Nephron (organoid): Measurements from ENCODE around the gene RBM23.

ENCODE experiments used
- H3K27ac Mint-ChIP-seq, 3 experiments: 2 replicates each; pipeline ENCODE4 v1.8.0; 2020; ENCODE audit warnings: mixed read lengths in 3 of 3, mild to moderate bottlenecking in 2 of 3, moderate library complexity in 1 of 3
- H3K27me3 Mint-ChIP-seq: 2 replicates; pipeline ENCODE4 v1.8.0; 2021; ENCODE audit warnings: low read depth, mild to moderate bottlenecking, moderate library complexity, mixed read lengths
- H3K36me3 Mint-ChIP-seq: 2 replicates; pipeline ENCODE4 v1.8.0; 2020; ENCODE audit warnings: low read depth, mixed read lengths
- H3K4me1 Mint-ChIP-seq: 2 replicates; pipeline ENCODE4 v1.8.0; 2020; ENCODE audit warnings: mixed read lengths
- H3K4me3 Mint-ChIP-seq, 3 experiments: 2 replicates each; pipeline ENCODE4 v1.8.0; 2020; ENCODE audit warnings: mild to moderate bottlenecking in 3 of 3, mixed read lengths in 3 of 3, moderate library complexity in 2 of 3
- H3K9me3 Mint-ChIP-seq: 2 replicates; pipeline ENCODE4 v1.8.0; 2020; ENCODE audit warnings: mixed read lengths
- CTCF ChIP-seq, 3 experiments: fragments of 200-600 bp; sonication (generic); IDR thresholded peaks; one replicate each; pipeline ENCODE4 v1.5.0; 2021; ENCODE audit warnings: antibody characterized with exemption in 3 of 3; ENCODE audit not compliant: unreplicated experiment in 3 of 3

The RBM23 gene

GRCh38 chr14:22896356-22896755, 22.6 kb downstream of the RBM23 start:
- no peaks in the 10 kb centered on the region for H3K4me1 Mint-ChIP-seq
- no peak overlapping the region for H3K27ac Mint-ChIP-seq
- peaks cover 23% of the 10 kb centered on the region for H3K36me3 Mint-ChIP-seq
- no peaks in the 10 kb centered on the region for H3K27me3 Mint-ChIP-seq
- no peak overlapping the region for H3K4me3 Mint-ChIP-seq
- no peak for TF ChIP-seq CTCF (IDR thresholded peaks at IDR 0.05; ENCODE audit: unreplicated experiment in 3 of 3)
- no peaks in the 10 kb centered on the region for H3K9me3 Mint-ChIP-seq

- Mint-ChIP-seq H3K4me1 (no peaks in the 10 kb centered on the region), H3K27ac (no peak overlapping the region), H3K36me3 (peaks cover 14% of the 10 kb centered on the region), H3K27me3 (no peaks in the 10 kb centered on the region), H3K9me3 (no peaks in the 10 kb centered on the region), H3K4me3 (no peak overlapping the region)
- no peak for TF ChIP-seq CTCF (IDR thresholded peaks at IDR 0.05; ENCODE audit: unreplicated experiment in 3 of 3)
Measured at GRCh38 chr14:22895402-22895801, 23.5 kb downstream of the RBM23 start.

- H3K27ac Mint-ChIP-seq = no peak overlapping the region
- no peaks in the 10 kb centered on the region for H3K9me3 Mint-ChIP-seq
- no peaks in the 10 kb centered on the region for H3K27me3 Mint-ChIP-seq
- no peaks in the 10 kb centered on the region for H3K4me1 Mint-ChIP-seq
- no peak for TF ChIP-seq CTCF (IDR thresholded peaks at IDR 0.05; ENCODE audit: unreplicated experiment in 3 of 3)
- H3K4me3 Mint-ChIP-seq = no peak overlapping the region
- H3K36me3 Mint-ChIP-seq = peaks cover 11% of the 10 kb centered on the region
Measured at GRCh38 chr14:22893706-22894105, 25.2 kb downstream of the RBM23 start.

GRCh38 chr14:22892488-22892887, 26.5 kb downstream of the RBM23 start:
- Mint-ChIP-seq H3K36me3 (peaks cover 4% of the 10 kb centered on the region), H3K27me3 (no peaks in the 10 kb centered on the region), H3K4me1 (peaks cover 7% of the 10 kb centered on the region), H3K9me3 (no peaks in the 10 kb centered on the region), H3K27ac (no peak overlapping the region), H3K4me3 (no peak overlapping the region)
- no peak for TF ChIP-seq CTCF (IDR thresholded peaks at IDR 0.05; ENCODE audit: unreplicated experiment in 3 of 3)

GRCh38 chr14:22890416-22890815, 28.5 kb downstream of the RBM23 start:
- peak overlapping the region in 1 of 3 experiments; percentile 14 for H3K27ac Mint-ChIP-seq
- peaks cover 4% of the 10 kb centered on the region for H3K36me3 Mint-ChIP-seq
- TF ChIP-seq CTCF (IDR thresholded peaks at IDR 0.05; ENCODE audit: unreplicated experiment in 3 of 3) = no peak
- no peak overlapping the region for H3K4me3 Mint-ChIP-seq
- peaks cover 23% of the 10 kb centered on the region for H3K4me1 Mint-ChIP-seq
- H3K9me3 Mint-ChIP-seq = no peaks in the 10 kb centered on the region
- no peaks in the 10 kb centered on the region for H3K27me3 Mint-ChIP-seq

GRCh38 chr14:22888662-22889061, 30.3 kb downstream of the RBM23 start:
- no peak overlapping the region for H3K27ac Mint-ChIP-seq
- no peak for TF ChIP-seq CTCF (IDR thresholded peaks at IDR 0.05; ENCODE audit: unreplicated experiment in 3 of 3)
- H3K4me1 Mint-ChIP-seq = peaks cover 37% of the 10 kb centered on the region
- H3K9me3 Mint-ChIP-seq = no peaks in the 10 kb centered on the region
- H3K4me3 Mint-ChIP-seq = no peak overlapping the region
- H3K36me3 Mint-ChIP-seq = peaks cover 4% of the 10 kb centered on the region
- H3K27me3 Mint-ChIP-seq = peaks cover 5% of the 10 kb centered on the region
